PC-3 (cell line): ENCODE data around the gene CEP41. TPM values are rescaled to one million over a fixed set of nuclear protein-coding genes. Genes with fewer than 3 reads are reported as not detected.

Experiments
- ATAC-seq: fragments of 200-7000 bp; cut with Tn5 transposase; 2 replicates; pipeline ENCODE4 v1.9.1; 2020; ENCODE audit warnings: mild to moderate bottlenecking, moderate library complexity
- BruUV-seq: library from RNA; stranded (reverse); fragments of 400-500 nt; replicated peaks from 2 replicates; lab custom pipeline; 2021; lab: Mats Ljungman, UMichigan
- CTCF ChIA-PET: fragments of 300-600 bp; sonication (Branson Sonifier 250); formaldehyde crosslinking; loops from one replicate; lab custom pipeline; 2022; ENCODE audit warnings: antibody characterized with exemption; lab: Charles Lee
- POLR2A ChIA-PET: fragments of 300-600 bp; sonication (Branson Sonifier 250); formaldehyde crosslinking; loops from one replicate; lab custom pipeline; 2022; ENCODE audit warnings: antibody characterized with exemption; ENCODE audit not compliant: unreplicated experiment; lab: Charles Lee
- DNase-seq: peaks from one replicate; pipeline ENCODE4 v3.0.0-alpha.2; 2015
- H2AFZ ChIP-seq: fragments of 300-600 bp; sonication (generic); 2 replicates; pipeline ENCODE4 v1.6.0; 2016; ENCODE audit warnings: antibody characterized with exemption, low read length
- H3F3A ChIP-seq: fragments of 300-600 bp; sonication (generic); one replicate; pipeline ENCODE4 v1.6.0; 2017; ENCODE audit warnings: antibody characterized with exemption, low read length, control low read depth, mild to moderate bottlenecking; ENCODE audit not compliant: unreplicated experiment
- H3K27ac ChIP-seq: fragments of 300-600 bp; sonication (generic); 2 replicates; pipeline ENCODE4 v1.5.1; 2016; ENCODE audit warnings: mild to moderate bottlenecking, low read length
- H3K27me3 ChIP-seq: fragments of 300-600 bp; sonication (generic); 2 replicates; pipeline ENCODE4 v1.6.1; 2016; ENCODE audit warnings: low read length, mixed read lengths
- H3K36me3 ChIP-seq: fragments of 300-600 bp; sonication (generic); 2 replicates; pipeline ENCODE4 v1.6.1; 2016; ENCODE audit warnings: low read depth, mixed run types, low read length, mixed read lengths
- H3K4me1 ChIP-seq: fragments of 300-600 bp; sonication (generic); 2 replicates; pipeline ENCODE4 v1.5.1; 2016; ENCODE audit warnings: low read length; ENCODE audit not compliant: insufficient read depth
- H3K4me2 ChIP-seq: fragments of 300-600 bp; sonication (generic); 2 replicates; pipeline ENCODE4 v1.6.0; 2016; ENCODE audit warnings: low read length
- H3K4me3 ChIP-seq: fragments of 300-600 bp; sonication (generic); 2 replicates; pipeline ENCODE4 v1.5.1; 2016; ENCODE audit warnings: mild to moderate bottlenecking, low read length, mixed read lengths
- H3K79me2 ChIP-seq: fragments of 300-600 bp; sonication (generic); 2 replicates; pipeline ENCODE4 v1.6.1; 2017; ENCODE audit warnings: low read length, mixed read lengths
- H3K9ac ChIP-seq: fragments of 300-600 bp; sonication (generic); 2 replicates; pipeline ENCODE4 v1.6.0; 2016; ENCODE audit warnings: mild to moderate bottlenecking, low read length
- H3K9me2 ChIP-seq: fragments of 300-600 bp; sonication (generic); replicated peaks from 2 replicates; pipeline ENCODE4 v1.6.1; 2016; ENCODE audit warnings: mixed run types, low read length, mixed read lengths
- H3K9me3 ChIP-seq: fragments of 300-600 bp; sonication (generic); 2 replicates; pipeline ENCODE4 v1.6.1; 2016; ENCODE audit warnings: low read length, mixed read lengths
- H4K20me1 ChIP-seq: fragments of 300-600 bp; sonication (generic); 2 replicates; pipeline ENCODE4 v1.6.1; 2016; ENCODE audit warnings: low read length, mixed read lengths
- EZH2 ChIP-seq: fragments of 300-600 bp; sonication (generic); IDR thresholded peaks from one replicate; pipeline ENCODE4 v1.6.1; 2017; ENCODE audit warnings: antibody characterized with exemption, mild to moderate bottlenecking, low read length; ENCODE audit not compliant: unreplicated experiment
- EZH2phosphoT487 ChIP-seq: fragments of 300-600 bp; sonication (generic); IDR thresholded peaks from 2 replicates; pipeline ENCODE4 v1.6.1; 2018; ENCODE audit warnings: mild to moderate bottlenecking, antibody characterized with exemption, low read length, borderline replicate concordance
- intact Hi-C: fragments of 100-400 bp; cut with micrococcal nuclease; formaldehyde crosslinking; loops from 2 replicates; pipeline ENCODE4 v1.9.0; 2023
- total RNA-seq: library from RNA; depleted of rRNA; stranded (reverse); fragments of >200 nt; gene quantifications from 2 replicates; pipeline ENCODE4 v1.2.3, GENCODE V29; 2014
- TF ChIP-seq, protein P1 (sequence below): fragments of 300-600 bp; sonication (generic); conservative IDR thresholded peaks from 2 replicates; pipeline ENCODE4 v1.5.1; 2017; ENCODE audit warnings: antibody characterized with exemption, low read depth, mild to moderate bottlenecking, low read length

The CEP41 gene
- total RNA-seq, 1 experiment from 2014 or later, result 10.4 TPM

GRCh38 chr7:130374507-130374906 is 66.3 kb downstream of the CEP41 start:
- no peaks in the 10 kb centered on the region for H3K4me1 ChIP-seq
- ChIA-PET CTCF (no interaction called here), POLR2A (no interaction called here)

DNA sequence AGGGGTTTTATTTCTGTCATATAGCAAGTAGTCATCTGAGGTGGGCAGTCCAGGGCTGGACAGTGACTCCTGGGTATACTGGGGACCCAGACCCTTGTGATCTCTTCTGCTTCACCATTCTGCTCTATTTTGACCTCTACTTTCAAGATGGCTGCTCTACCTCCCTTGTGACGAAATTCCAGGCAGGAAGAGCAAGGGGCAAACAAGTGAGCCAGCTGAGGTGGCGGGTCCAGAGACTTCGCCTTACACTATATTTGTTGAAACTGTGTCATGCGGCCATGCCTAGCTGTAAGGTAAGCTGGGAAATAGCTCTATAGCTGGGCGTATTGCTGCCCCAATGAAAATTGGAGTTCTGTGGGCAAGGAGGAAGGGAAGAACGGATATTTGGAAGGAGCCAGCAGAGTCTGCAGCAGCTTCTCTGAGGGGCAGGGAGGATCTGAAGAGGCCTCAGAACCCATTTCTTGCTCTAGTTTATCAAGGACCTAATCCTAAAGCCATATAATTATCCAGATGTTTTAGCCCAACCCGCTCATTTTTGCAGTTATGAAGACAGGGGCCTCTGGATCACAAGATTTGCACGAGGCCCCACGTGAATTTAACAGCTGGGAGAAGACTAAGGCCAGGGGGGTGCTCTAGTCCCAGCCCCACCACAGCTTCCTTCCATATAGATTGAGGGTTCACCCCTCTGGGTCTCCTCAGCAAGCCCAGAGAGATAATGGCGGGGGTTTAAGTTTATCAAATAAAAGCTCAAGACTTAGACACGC is 68.2 kb downstream of the CEP41 start:
- ATAC-seq, result no peak
- CTCF ChIA-PET, result interaction anchor here (0.6 kb wide), 1 partner anchor 79 kb away, joined by 3 read pairs; the partner anchor contains the start of gene CPA4
- H3F3A ChIP-seq, result no peaks in the 10 kb centered on the region
- H3K9ac ChIP-seq, result no peak overlapping the region
- H3K9me2 ChIP-seq, result no peaks in the 10 kb centered on the region
- H3K27ac ChIP-seq, result no peak overlapping the region
- no peak overlapping the region for H3K4me2 ChIP-seq
- no peaks in the 10 kb centered on the region for H3K79me2 ChIP-seq
- no peaks in the 10 kb centered on the region for H3K9me3 ChIP-seq
- BruUV-seq, result no TSS peak
- POLR2A ChIA-PET, result no interaction called here
- no peak overlapping the region for H2AFZ ChIP-seq
- no peaks in the 10 kb centered on the region for H4K20me1 ChIP-seq
- no peak for DNase-seq
- no peaks in the 10 kb centered on the region for H3K27me3 ChIP-seq
- H3K4me1 ChIP-seq, result no peaks in the 10 kb centered on the region
- no peaks in the 10 kb centered on the region for H3K36me3 ChIP-seq
- TF ChIP-seq, protein P1, sequence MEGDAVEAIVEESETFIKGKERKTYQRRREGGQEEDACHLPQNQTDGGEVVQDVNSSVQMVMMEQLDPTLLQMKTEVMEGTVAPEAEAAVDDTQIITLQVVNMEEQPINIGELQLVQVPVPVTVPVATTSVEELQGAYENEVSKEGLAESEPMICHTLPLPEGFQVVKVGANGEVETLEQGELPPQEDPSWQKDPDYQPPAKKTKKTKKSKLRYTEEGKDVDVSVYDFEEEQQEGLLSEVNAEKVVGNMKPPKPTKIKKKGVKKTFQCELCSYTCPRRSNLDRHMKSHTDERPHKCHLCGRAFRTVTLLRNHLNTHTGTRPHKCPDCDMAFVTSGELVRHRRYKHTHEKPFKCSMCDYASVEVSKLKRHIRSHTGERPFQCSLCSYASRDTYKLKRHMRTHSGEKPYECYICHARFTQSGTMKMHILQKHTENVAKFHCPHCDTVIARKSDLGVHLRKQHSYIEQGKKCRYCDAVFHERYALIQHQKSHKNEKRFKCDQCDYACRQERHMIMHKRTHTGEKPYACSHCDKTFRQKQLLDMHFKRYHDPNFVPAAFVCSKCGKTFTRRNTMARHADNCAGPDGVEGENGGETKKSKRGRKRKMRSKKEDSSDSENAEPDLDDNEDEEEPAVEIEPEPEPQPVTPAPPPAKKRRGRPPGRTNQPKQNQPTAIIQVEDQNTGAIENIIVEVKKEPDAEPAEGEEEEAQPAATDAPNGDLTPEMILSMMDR, result no peak
- TF ChIP-seq EZH2phosphoT487 (no peak), EZH2 (no peak)
- H3K4me3 ChIP-seq, result no peak overlapping the region
- intact Hi-C loops, result no loop called here

More at GRCh38 chr7:130374507-130374906, 66.3 kb downstream of the CEP41 start:
- TF ChIP-seq, protein P1, result no peak
- TF ChIP-seq EZH2phosphoT487, result no peak
- TF ChIP-seq EZH2, result no peak
- no peaks in the 10 kb centered on the region for H3F3A ChIP-seq
- no peaks in the 10 kb centered on the region for H3K36me3 ChIP-seq
- H3K9ac ChIP-seq, result no peak overlapping the region
- no peak overlapping the region for H3K27ac ChIP-seq
- H2AFZ ChIP-seq, result no peak overlapping the region
- BruUV-seq, result no TSS peak
- no peaks in the 10 kb centered on the region for H4K20me1 ChIP-seq
- no peaks in the 10 kb centered on the region for H3K9me2 ChIP-seq
- no peaks in the 10 kb centered on the region for H3K9me3 ChIP-seq
- H3K79me2 ChIP-seq, result no peaks in the 10 kb centered on the region
- no peak overlapping the region for H3K4me2 ChIP-seq
- intact Hi-C loops, result no loop called here
- ATAC-seq (no peak), DNase-seq (no peak)
- no peaks in the 10 kb centered on the region for H3K27me3 ChIP-seq
- no peak overlapping the region for H3K4me3 ChIP-seq

DNA sequence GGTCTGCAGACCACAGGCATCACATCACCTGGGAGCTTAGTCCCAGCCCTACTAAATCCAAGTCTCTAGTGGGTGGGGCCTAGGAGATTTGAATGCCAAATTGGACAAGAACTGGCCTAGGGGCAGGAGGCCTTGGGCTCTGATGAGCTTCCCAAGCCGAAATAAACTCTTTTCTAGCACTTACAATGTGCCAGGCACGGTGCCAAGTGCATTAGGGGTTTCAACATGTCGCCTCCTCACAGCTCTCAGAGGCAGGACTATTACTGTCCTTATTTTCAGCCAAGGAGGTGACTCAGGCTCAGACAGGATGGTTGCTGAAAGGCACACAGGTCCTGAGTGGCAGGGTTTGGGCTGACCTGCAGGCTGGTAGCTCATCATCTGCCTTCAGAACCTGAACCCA is 69.8 kb downstream of the CEP41 start:
- H3K9me2 ChIP-seq, result no peaks in the 10 kb centered on the region
- CTCF ChIA-PET, result interaction anchor here (0.7 kb wide), 1 partner anchor 135 kb away, joined by 7 read pairs; no protein-coding TSS in a partner anchor
- BruUV-seq, result no TSS peak
- no peaks in the 10 kb centered on the region for H3K79me2 ChIP-seq
- peaks cover 8% of the 10 kb centered on the region for H3K4me1 ChIP-seq
- no peak overlapping the region for H3K27ac ChIP-seq
- H3K36me3 ChIP-seq, result no peaks in the 10 kb centered on the region
- H3K9ac ChIP-seq, result no peak overlapping the region
- no peak overlapping the region for H3K4me2 ChIP-seq
- H3K27me3 ChIP-seq, result no peaks in the 10 kb centered on the region
- no peaks in the 10 kb centered on the region for H3K9me3 ChIP-seq
- DNase-seq (no peak), ATAC-seq (no peak)
- POLR2A ChIA-PET, result no interaction called here
- no peak for TF ChIP-seq EZH2
- TF ChIP-seq, protein P1, result no peak
- TF ChIP-seq EZH2phosphoT487, result no peak
- H2AFZ ChIP-seq, result no peak overlapping the region
- H3K4me3 ChIP-seq, result no peak overlapping the region
- H4K20me1 ChIP-seq, result no peaks in the 10 kb centered on the region
- H3F3A ChIP-seq, result no peaks in the 10 kb centered on the region
- intact Hi-C loops, result no loop called here
